Epithelial cell of esophagus (primary cell): ENCODE data around the gene NRGN.

Experiments used
- DNase-seq: peaks from one replicate; pipeline ENCODE4 v3.0.0; 2010; ENCODE audit warnings: low read depth
- H3K4me3 ChIP-seq: 2 replicates; pipeline ENCODE4 v1.5.1; 2011; ENCODE audit warnings: mild to moderate bottlenecking, low read length, control low read depth
- CTCF ChIP-seq: IDR thresholded peaks from 2 replicates; pipeline ENCODE4 v1.5.1; 2011; ENCODE audit warnings: low read depth, mild to moderate bottlenecking, low read length, control low read depth, inconsistent platforms; ENCODE audit not compliant: insufficient read depth; ENCODE audit errors: missing control alignments

The NRGN gene

DNA sequence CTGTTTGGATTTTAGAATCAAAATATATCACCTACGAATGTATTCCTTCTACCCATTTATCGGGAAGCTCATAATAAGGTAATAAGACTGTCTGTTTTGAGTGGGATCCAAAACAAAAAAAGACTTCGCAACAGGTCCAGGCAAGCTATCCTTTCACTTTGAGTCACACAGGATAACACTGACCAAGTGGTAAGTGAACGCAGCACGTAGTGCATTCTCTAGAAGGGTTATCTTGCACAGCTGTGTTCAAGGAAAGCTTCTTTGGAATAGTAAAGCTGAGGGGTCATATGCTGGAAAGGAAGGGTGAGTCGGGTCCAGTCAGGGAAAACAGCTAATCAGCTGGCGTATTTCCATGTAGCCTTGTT, 22.3 kb upstream of the NRGN start:
- no peak for TF ChIP-seq CTCF
- H3K4me3 ChIP-seq: no peak overlapping the region
- peak; percentile 79 for DNase-seq

DNA sequence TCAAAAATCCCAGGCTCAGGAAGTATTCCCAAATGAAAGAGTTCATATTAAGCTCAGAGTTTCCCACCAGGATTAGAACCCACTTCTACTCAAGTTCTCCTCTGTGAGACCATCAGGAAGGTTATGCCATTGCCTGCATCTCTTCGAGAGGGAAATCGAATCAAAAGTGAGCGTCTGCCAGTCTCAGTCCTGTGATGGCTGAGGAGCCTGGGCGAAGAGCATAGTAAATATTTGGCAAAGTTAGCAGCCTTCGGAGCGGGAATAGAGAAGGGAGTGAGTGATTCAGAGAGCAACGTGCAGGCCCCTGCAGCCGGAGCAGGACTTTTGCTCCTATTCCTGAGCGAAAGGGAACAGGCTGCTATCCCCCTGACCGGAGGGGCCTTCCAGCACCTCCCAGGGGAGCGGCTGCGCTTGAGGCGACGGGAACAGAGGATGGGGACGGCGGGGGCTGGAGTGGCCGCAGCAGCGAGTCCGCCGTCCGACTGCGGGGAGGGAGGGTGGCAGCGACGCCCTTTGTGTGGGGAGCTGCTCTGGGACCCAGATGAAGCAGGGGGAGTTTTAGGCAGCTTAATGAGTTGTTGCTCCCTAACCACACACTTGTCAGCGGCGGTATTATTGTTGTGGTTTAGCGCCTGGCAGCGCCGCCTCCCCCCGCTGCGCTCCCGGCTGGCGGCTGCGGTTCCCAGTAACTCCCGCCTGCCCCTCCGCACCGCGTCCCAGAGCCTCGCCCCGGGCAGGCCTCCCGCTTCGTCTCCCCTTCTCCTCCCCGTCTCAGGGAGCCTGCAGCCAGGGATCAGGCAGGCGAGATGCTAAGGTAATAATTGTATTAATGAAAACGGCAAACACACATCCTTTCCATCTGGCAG, 21.7 kb upstream of the NRGN start:
- no peak for TF ChIP-seq CTCF
- peak overlapping the region; percentile 35 for H3K4me3 ChIP-seq
- DNase-seq: peak; percentile 41

GRCh38 chr11:124718801-124719200, 20.9 kb upstream of the NRGN start:
- no peak for TF ChIP-seq CTCF
- no peak for DNase-seq
- no peak overlapping the region for H3K4me3 ChIP-seq

- no peak overlapping the region for H3K4me3 ChIP-seq
- no peak for TF ChIP-seq CTCF
- DNase-seq: no peak
These were observed 20.2 kb upstream of the NRGN start for GRCh38 chr11:124719534-124719933.

GRCh38 chr11:124722176-124722575, 17.6 kb upstream of the NRGN start:
- no peak for TF ChIP-seq CTCF
- H3K4me3 ChIP-seq: no peak overlapping the region
- no peak for DNase-seq

- no peak overlapping the region for H3K4me3 ChIP-seq
- no peak for DNase-seq
- TF ChIP-seq CTCF: no peak
These were observed 14.6 kb upstream of the NRGN start for GRCh38 chr11:124724979-124725718.
